Measurements from ENCODE around the gene ZBTB7C. TPM values are rescaled to one million over a fixed set of nuclear protein-coding genes. Genes with fewer than 3 reads are reported as not detected.

ZBTB7C gene
- total RNA-seq, 2 experiments from 2014 or later, result not detected

DNA sequence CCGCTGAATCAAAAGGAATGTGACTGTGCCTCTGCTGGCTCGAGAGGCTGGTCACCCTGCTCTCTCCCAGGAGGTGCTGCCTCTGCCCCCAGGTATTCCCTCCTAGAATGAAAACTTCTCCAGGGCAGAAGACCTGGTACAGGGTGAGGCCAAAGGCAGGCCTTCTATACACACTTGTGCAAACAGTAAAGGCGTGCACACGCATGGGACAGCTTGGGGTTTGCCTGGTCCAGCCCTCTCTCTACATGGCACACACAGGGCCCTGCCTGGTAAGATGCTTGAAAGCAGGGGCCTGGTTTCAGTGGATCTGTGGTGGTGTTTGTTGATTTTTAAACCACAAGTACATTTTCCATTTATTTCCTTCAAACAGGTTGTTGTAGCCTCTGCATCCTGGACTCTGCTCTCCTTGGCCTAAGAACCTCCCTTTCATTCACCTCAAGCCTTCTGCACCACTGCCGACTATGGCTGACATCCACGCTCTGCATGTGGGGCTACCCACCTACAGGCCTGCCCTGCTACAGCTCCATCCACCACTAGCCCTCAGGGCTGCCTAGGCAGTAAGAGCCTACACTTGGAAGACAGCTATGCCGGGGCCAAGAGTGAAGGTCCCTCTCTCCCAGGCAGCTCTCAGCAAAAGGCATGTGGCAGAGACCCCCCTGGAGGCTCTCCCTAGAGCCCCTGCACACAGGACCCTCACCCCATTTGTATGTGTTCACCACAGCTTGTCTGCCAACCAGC lies 190.7 kb downstream of the ZBTB7C start:
- no TSS peak for BruUV-seq (replicated peaks)
- Histone ChIP-seq H3K4me2 (ENCODE audit: low read length) (no peak overlapping the region), H3K4me1 (ENCODE audit: insufficient read depth, low read length, poor library complexity, severe bottlenecking) (no peaks in the 10 kb centered on the region), H3K79me2 (ENCODE audit: insufficient read depth, low read depth, low read length) (no peaks in the 10 kb centered on the region), H3K9me3 (ENCODE audit: low read length) (no peaks in the 10 kb centered on the region), H2AFZ (ENCODE audit: low read length) (no peak overlapping the region), H3K27ac (ENCODE audit: low read depth, low read length, poor library complexity, severe bottlenecking) (no peak overlapping the region), H3K4me3 (ENCODE audit: low read depth, low read length, poor library complexity, severe bottlenecking) (no peak overlapping the region), H3K36me3 (ENCODE audit: insufficient read depth, low read length) (no peaks in the 10 kb centered on the region), H4K20me1 (ENCODE audit: insufficient read depth, low read length) (no peaks in the 10 kb centered on the region), H3K9me2 (ENCODE audit: insufficient read depth, low read length) (no peaks in the 10 kb centered on the region)
- intact Hi-C loops (cut with micrococcal nuclease; ENCODE audit: unreplicated experiment), result no loop called here
- ChIA-PET CTCF (ENCODE audit: unreplicated experiment) (interaction anchor here (0.6 kb wide), 1 partner anchor 227 kb away, joined by 3 read pairs; no protein-coding TSS in a partner anchor), POLR2A (no interaction called here)
- no peak for DNase-seq (ENCODE audit: low spot score)
- TF ChIP-seq, protein P1, sequence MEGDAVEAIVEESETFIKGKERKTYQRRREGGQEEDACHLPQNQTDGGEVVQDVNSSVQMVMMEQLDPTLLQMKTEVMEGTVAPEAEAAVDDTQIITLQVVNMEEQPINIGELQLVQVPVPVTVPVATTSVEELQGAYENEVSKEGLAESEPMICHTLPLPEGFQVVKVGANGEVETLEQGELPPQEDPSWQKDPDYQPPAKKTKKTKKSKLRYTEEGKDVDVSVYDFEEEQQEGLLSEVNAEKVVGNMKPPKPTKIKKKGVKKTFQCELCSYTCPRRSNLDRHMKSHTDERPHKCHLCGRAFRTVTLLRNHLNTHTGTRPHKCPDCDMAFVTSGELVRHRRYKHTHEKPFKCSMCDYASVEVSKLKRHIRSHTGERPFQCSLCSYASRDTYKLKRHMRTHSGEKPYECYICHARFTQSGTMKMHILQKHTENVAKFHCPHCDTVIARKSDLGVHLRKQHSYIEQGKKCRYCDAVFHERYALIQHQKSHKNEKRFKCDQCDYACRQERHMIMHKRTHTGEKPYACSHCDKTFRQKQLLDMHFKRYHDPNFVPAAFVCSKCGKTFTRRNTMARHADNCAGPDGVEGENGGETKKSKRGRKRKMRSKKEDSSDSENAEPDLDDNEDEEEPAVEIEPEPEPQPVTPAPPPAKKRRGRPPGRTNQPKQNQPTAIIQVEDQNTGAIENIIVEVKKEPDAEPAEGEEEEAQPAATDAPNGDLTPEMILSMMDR (conservative IDR thresholded peaks at IDR 0.05; ENCODE audit: low read length), result no peak
- TF ChIP-seq EZH2phosphoT487 (IDR thresholded peaks at IDR 0.05; ENCODE audit: borderline replicate concordance, low read depth, low read length), result no peak

DNA sequence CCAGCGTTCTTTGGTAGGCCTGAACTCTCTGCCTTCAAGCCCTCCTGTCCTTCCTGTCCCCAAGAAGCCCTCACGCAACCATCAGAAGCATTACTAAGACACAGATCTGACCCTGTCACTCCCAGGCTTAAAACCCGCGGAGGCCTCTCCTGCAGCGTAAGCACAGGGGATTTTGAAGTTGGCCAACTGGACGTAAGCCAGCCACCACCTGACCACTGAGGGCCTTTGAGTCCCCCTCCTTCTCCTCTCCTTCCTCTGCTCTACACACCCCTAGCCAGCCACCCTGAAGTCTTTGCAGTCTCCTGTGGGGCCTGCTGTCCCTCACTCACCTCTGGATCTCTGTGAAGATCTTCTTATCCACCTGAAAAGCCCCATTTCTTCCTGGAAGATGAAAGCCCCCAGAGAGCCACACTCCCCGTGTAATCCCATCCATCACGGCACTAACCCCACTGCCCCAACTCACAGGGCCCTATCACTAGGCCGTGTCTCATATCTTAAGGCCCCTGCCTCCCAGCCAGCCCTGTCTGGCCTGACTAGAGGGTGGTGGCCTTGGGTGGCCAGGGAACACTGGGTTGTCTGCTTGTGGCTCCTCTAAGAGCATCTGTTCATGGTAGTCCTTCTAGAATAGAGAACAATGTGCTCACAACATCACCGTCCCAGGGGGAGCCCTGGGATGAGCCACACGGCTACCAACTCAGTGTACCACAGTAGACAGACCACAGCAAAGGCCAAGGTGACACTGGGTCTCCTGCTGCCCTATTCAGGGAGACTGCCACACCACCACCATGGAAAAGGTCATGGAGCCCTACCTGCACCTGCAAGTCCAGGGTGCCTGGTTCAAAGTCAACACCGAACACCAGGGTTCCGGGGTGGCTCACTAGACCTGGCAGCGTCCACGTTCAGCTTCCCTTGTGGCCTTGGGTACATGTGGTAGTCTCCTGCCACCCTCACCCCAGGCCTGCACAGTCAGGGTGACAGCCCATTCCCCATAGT lies 191.6 kb downstream of the ZBTB7C start:
- BruUV-seq (replicated peaks), result no TSS peak
- CTCF ChIA-PET (ENCODE audit: unreplicated experiment), result no interaction called here

More for the DNA sequence above, 191.6 kb downstream of the ZBTB7C start:
- Histone ChIP-seq H3K36me3 (ENCODE audit: insufficient read depth, low read length) (no peaks in the 10 kb centered on the region), H2AFZ (ENCODE audit: low read length) (no peak overlapping the region), H3K4me2 (ENCODE audit: low read length) (no peak overlapping the region), H3K79me2 (ENCODE audit: insufficient read depth, low read depth, low read length) (no peaks in the 10 kb centered on the region), H3K9me3 (ENCODE audit: low read length) (no peaks in the 10 kb centered on the region), H3K27ac (ENCODE audit: low read depth, low read length, poor library complexity, severe bottlenecking) (no peak overlapping the region), H3K9me2 (ENCODE audit: insufficient read depth, low read length) (no peaks in the 10 kb centered on the region), H4K20me1 (ENCODE audit: insufficient read depth, low read length) (no peaks in the 10 kb centered on the region), H3K4me3 (ENCODE audit: low read depth, low read length, poor library complexity, severe bottlenecking) (no peak overlapping the region), H3K4me1 (ENCODE audit: insufficient read depth, low read length, poor library complexity, severe bottlenecking) (no peaks in the 10 kb centered on the region)
- POLR2A ChIA-PET, result no interaction called here
- no peak for TF ChIP-seq EZH2phosphoT487 (IDR thresholded peaks at IDR 0.05; ENCODE audit: borderline replicate concordance, low read depth, low read length)
- TF ChIP-seq, protein P1 (conservative IDR thresholded peaks at IDR 0.05; ENCODE audit: low read length), result no peak
- DNase-seq (ENCODE audit: low spot score), result no peak
- intact Hi-C loops (cut with micrococcal nuclease; ENCODE audit: unreplicated experiment), result no loop called here

Data from OCI-LY7 (cell line).